Fibroblast of lung (primary cell): ENCODE measurements around the gene ID2. TPM values are rescaled to one million over a fixed set of nuclear protein-coding genes. Genes with fewer than 3 reads are reported as not detected.

Experiments
- DNase-seq, 2 donors: peaks; one replicate each; pipeline versions ENCODE4 v3.0.0 to v3.0.0-alpha.2; 2010; ENCODE audit warnings: low read depth in 2 of 2
- H2AFZ ChIP-seq: 2 replicates; pipeline ENCODE4 v1.5.1; 2012; ENCODE audit warnings: low read length, control low read depth, inconsistent platforms
- H3K27ac ChIP-seq: 2 replicates; pipeline ENCODE4 v1.5.1; 2011; ENCODE audit warnings: low read length, control low read depth; ENCODE audit not compliant: insufficient read depth
- H3K27me3 ChIP-seq: 2 replicates; pipeline ENCODE4 v1.5.1; 2011; ENCODE audit warnings: mild to moderate bottlenecking, low read length; ENCODE audit not compliant: control insufficient read depth, insufficient read depth
- H3K36me3 ChIP-seq: 2 replicates; pipeline ENCODE4 v1.5.1; 2011; ENCODE audit warnings: low read length; ENCODE audit not compliant: control insufficient read depth, insufficient read depth
- H3K4me1 ChIP-seq: 2 replicates; pipeline ENCODE4 v1.5.1; 2011; ENCODE audit warnings: low read length; ENCODE audit not compliant: control insufficient read depth, insufficient read depth; ENCODE audit errors: extremely low read depth
- H3K4me2 ChIP-seq: 2 replicates; pipeline ENCODE4 v1.5.1; 2011; ENCODE audit warnings: low read length, control low read depth; ENCODE audit not compliant: insufficient read depth; ENCODE audit errors: extremely low read depth
- H3K4me3 ChIP-seq, 4 experiments: fragments of 200-600 bp in 1 of 4; sonication (generic) in 1 of 4; replicated peaks in 1 of 4; 2 replicates each; pipeline ENCODE4 v1.5.1; 2011 to 2016; ENCODE audit warnings: low read length in 4 of 4, low read depth in 3 of 4, mild to moderate bottlenecking in 3 of 4, control low read depth in 2 of 4, inconsistent platforms in 1 of 4, mixed read lengths in 1 of 4; ENCODE audit not compliant: insufficient read depth in 1 of 4; ENCODE audit errors: control extremely low read depth in 1 of 4
- H3K79me2 ChIP-seq: 2 replicates; pipeline ENCODE4 v1.5.1; 2012; ENCODE audit warnings: mild to moderate bottlenecking, low read length, inconsistent platforms; ENCODE audit not compliant: control insufficient read depth, insufficient read depth
- H3K9ac ChIP-seq: 2 replicates; pipeline ENCODE4 v1.5.1; 2011; ENCODE audit warnings: mild to moderate bottlenecking, low read length, control low read depth; ENCODE audit not compliant: insufficient read depth
- H3K9me3 ChIP-seq: 2 replicates; pipeline ENCODE4 v1.5.1; 2012; ENCODE audit warnings: low read depth, low read length; ENCODE audit not compliant: control insufficient read depth, insufficient read depth
- H4K20me1 ChIP-seq: 2 replicates; pipeline ENCODE4 v1.5.1; 2011; ENCODE audit warnings: low read length; ENCODE audit not compliant: control insufficient read depth, insufficient read depth; ENCODE audit errors: extremely low read depth
- CTCF ChIP-seq, 2 donors: IDR thresholded peaks in 1 of 2; conservative IDR thresholded peaks in 1 of 2; 1 replicate in 1 of 2; 2 replicates in 1 of 2; pipeline ENCODE4 v1.5.1; 2011 to 2012; ENCODE audit warnings: low read length in 2 of 2, control low read depth in 1 of 2, inconsistent platforms in 1 of 2, low read depth in 1 of 2, mild to moderate bottlenecking in 1 of 2
- EZH2 ChIP-seq: IDR thresholded peaks from 2 replicates; pipeline ENCODE4 v1.5.1; 2012; ENCODE audit warnings: low read length, control low read depth, mild to moderate bottlenecking; ENCODE audit errors: missing control alignments
- polyA plus RNA-seq, 2 donors: library from polyadenylated mRNA; depleted of rRNA in 1 of 2; stranded (reverse) in 1 of 2; unstranded in 1 of 2; fragments of >200 nt; gene quantifications; 2 replicates each; pipeline ENCODE4 v1.2.1, GENCODE V29; 2011 to 2012; ENCODE audit warnings: missing spikeins in 1 of 2
- total RNA-seq: library from RNA; depleted of rRNA; stranded (reverse); fragments of >200 nt; gene quantifications from 2 replicates; pipeline ENCODE4 v1.2.1, GENCODE V29; 2014

ID2 gene
- total and polyA plus RNA-seq, 2 donors (not counting 1 experiment from before 2014, with no cell fraction given), result 23.1 to 66.6 TPM

- Histone ChIP-seq H3K36me3 (no peaks in the 10 kb centered on the region), H3K27me3 (no peaks in the 10 kb centered on the region), H3K4me2 (peak overlapping the region; percentile 80), H3K4me1 (peaks cover 32% of the 10 kb centered on the region), H3K9me3 (no peaks in the 10 kb centered on the region), H4K20me1 (no peaks in the 10 kb centered on the region), H3K9ac (no peak overlapping the region), H3K27ac (peak overlapping the region; percentile 58), H2AFZ (peak overlapping the region; percentile 68), H3K4me3 (peak overlapping the region in 1 of 4 experiments; percentile 32), H3K79me2 (no peaks in the 10 kb centered on the region)
- TF ChIP-seq EZH2 (no peak), CTCF (conservative IDR thresholded peaks at IDR 0.05 in 1 of 2, IDR thresholded peaks at IDR 0.05 in 1 of 2; ENCODE audit: low read depth in 1 of 2, low read length in 2 of 2) (no peak)
- DNase-seq, result peak; percentile 57 to 76
Observed at GRCh38 chr2:8636721-8637636, 44.9 kb upstream of the ID2 start.

- no peaks in the 10 kb centered on the region for H3K9me3 ChIP-seq
- TF ChIP-seq CTCF (conservative IDR thresholded peaks at IDR 0.05 in 1 of 2, IDR thresholded peaks at IDR 0.05 in 1 of 2; ENCODE audit: low read depth in 1 of 2, low read length in 2 of 2) (no peak), EZH2 (no peak)
- H3K36me3 ChIP-seq, result no peaks in the 10 kb centered on the region
- no peak overlapping the region for H3K4me2 ChIP-seq
- no peak overlapping the region for H3K4me3 ChIP-seq
- no peaks in the 10 kb centered on the region for H4K20me1 ChIP-seq
- H2AFZ ChIP-seq, result no peak overlapping the region
- no peaks in the 10 kb centered on the region for H3K27me3 ChIP-seq
- no peak overlapping the region for H3K9ac ChIP-seq
- no peak for DNase-seq
- H3K4me1 ChIP-seq, result peaks cover 28% of the 10 kb centered on the region
- H3K79me2 ChIP-seq, result no peaks in the 10 kb centered on the region
- no peak overlapping the region for H3K27ac ChIP-seq
Observed at GRCh38 chr2:8638327-8638726, 43.5 kb upstream of the ID2 start.

GRCh38 chr2:8639122-8639635, 42.7 kb upstream of the ID2 start:
- no peak for TF ChIP-seq EZH2
- no peak for TF ChIP-seq CTCF (conservative IDR thresholded peaks at IDR 0.05 in 1 of 2, IDR thresholded peaks at IDR 0.05 in 1 of 2; ENCODE audit: low read depth in 1 of 2, low read length in 2 of 2)
- no peak for DNase-seq
- no peak overlapping the region for H2AFZ ChIP-seq

More at GRCh38 chr2:8639122-8639635, 42.7 kb upstream of the ID2 start:
- no peaks in the 10 kb centered on the region for H3K9me3 ChIP-seq
- H3K27me3 ChIP-seq, result no peaks in the 10 kb centered on the region
- no peak overlapping the region for H3K27ac ChIP-seq
- no peaks in the 10 kb centered on the region for H3K36me3 ChIP-seq
- H3K4me1 ChIP-seq, result peaks cover 23% of the 10 kb centered on the region
- no peak overlapping the region for H3K4me2 ChIP-seq
- no peak overlapping the region for H3K4me3 ChIP-seq
- no peak overlapping the region for H3K9ac ChIP-seq
- no peaks in the 10 kb centered on the region for H3K79me2 ChIP-seq
- H4K20me1 ChIP-seq, result no peaks in the 10 kb centered on the region
